Measurements from ENCODE around the gene SPDYE5. TPM values are rescaled to one million over a fixed set of nuclear protein-coding genes. Genes with fewer than 3 reads are reported as not detected.

Gene SPDYE5
- total RNA-seq, 1 experiment from 2014 or later: 0.16 TPM

GRCh38 chr7:75536491-75536890, 44.4 kb downstream of the SPDYE5 start:
- H3K9me3 Mint-ChIP-seq (ENCODE audit: unreplicated experiment): no peaks in the 10 kb centered on the region
- peaks cover 7% of the 10 kb centered on the region for H3K36me3 Mint-ChIP-seq (ENCODE audit: insufficient read depth, unreplicated experiment)
- POLR2A ChIA-PET: no interaction called here
- intact Hi-C loops (cut with micrococcal nuclease): no loop called here
- no TSS peak for BruUV-seq (replicated peaks)
- H3K4me1 Mint-ChIP-seq (ENCODE audit: insufficient read depth, unreplicated experiment): peaks cover 9% of the 10 kb centered on the region
- CTCF ChIA-PET: interaction anchor here (0.6 kb wide), 2 partner anchors 121 to 1343 kb away, joined by 3 to 5 read pairs; no protein-coding TSS in a partner anchor
- no peak for DNase-seq (ENCODE audit: unreplicated experiment)
- H3K27me3 Mint-ChIP-seq (ENCODE audit: insufficient read depth, unreplicated experiment): no peaks in the 10 kb centered on the region
- no peak overlapping the region for H3K27ac Mint-ChIP-seq (ENCODE audit: low read depth, unreplicated experiment)
- no peak overlapping the region for H3K4me3 Mint-ChIP-seq (ENCODE audit: unreplicated experiment)
- TF ChIP-seq CTCF (IDR thresholded peaks at IDR 0.05; ENCODE audit: unreplicated experiment): no peak

DNA sequence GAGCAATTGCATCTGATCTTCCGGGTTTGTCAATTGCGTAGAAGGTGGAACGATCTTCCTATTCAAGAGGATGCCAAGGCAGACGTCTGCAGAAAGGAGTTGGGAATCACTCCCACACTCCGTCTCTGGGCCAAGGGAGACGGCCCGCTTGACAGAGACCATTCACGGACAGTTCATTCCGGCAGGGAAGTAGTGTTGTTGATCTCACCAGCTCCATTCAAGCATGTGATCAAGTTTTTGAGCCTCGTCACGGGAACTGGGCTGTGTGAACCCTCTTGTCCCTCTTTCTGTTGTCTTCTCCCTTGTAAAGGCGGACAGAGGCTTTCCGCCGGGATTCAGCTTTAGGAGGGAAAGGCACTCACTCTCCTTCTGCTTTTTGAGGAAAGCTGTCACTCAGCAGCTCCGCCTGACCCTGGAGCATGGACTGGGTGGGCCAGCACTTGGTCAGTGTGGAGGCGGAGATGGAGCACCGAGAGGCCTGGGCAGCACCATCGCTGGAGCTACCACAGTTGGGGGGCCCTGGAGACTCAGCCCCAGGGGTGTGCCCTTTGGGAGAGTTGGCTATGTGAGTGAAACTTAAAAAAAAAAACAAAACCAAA, 44.9 kb downstream of the SPDYE5 start:
- BruUV-seq (replicated peaks): no TSS peak
- POLR2A ChIA-PET: no interaction called here
- Mint-ChIP-seq H3K9me3 (ENCODE audit: unreplicated experiment) (no peaks in the 10 kb centered on the region), H3K27me3 (ENCODE audit: insufficient read depth, unreplicated experiment) (no peaks in the 10 kb centered on the region), H3K27ac (ENCODE audit: low read depth, unreplicated experiment) (no peak overlapping the region), H3K36me3 (ENCODE audit: insufficient read depth, unreplicated experiment) (peaks cover 13% of the 10 kb centered on the region), H3K4me3 (ENCODE audit: unreplicated experiment) (no peak overlapping the region), H3K4me1 (ENCODE audit: insufficient read depth, unreplicated experiment) (peaks cover 5% of the 10 kb centered on the region)
- intact Hi-C loops (cut with micrococcal nuclease): no loop called here
- no peak for DNase-seq (ENCODE audit: unreplicated experiment)
- no peak for TF ChIP-seq CTCF (IDR thresholded peaks at IDR 0.05; ENCODE audit: unreplicated experiment)
- CTCF ChIA-PET: interaction anchor here (0.6 kb wide), 1 partner anchor 1344 kb away, joined by 3 read pairs; no protein-coding TSS in a partner anchor

DNA sequence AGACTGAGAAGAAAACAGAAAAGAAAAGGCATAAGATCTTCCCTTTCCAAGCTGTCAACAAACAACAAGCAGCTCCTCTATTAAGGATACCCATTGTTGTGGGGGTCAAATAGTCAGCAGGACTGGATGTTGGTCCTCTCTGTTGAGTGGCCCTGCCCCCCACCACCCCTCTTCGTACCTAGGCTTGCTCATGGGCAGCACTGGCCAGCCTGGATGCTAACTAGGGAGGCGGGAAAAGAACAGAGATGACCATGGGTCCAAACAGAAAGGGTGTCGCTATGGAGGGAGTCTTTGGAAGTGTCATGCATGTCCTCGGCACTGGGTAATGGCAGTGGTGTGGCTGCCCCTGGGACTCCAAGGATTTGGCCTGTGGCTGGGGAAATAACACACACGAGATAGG, 45.6 kb downstream of the SPDYE5 start:
- Mint-ChIP-seq H3K4me1 (ENCODE audit: insufficient read depth, unreplicated experiment) (peaks cover 5% of the 10 kb centered on the region), H3K27ac (ENCODE audit: low read depth, unreplicated experiment) (no peak overlapping the region), H3K36me3 (ENCODE audit: insufficient read depth, unreplicated experiment) (peaks cover 16% of the 10 kb centered on the region), H3K9me3 (ENCODE audit: unreplicated experiment) (no peaks in the 10 kb centered on the region), H3K4me3 (ENCODE audit: unreplicated experiment) (no peak overlapping the region), H3K27me3 (ENCODE audit: insufficient read depth, unreplicated experiment) (no peaks in the 10 kb centered on the region)
- no peak for TF ChIP-seq CTCF (IDR thresholded peaks at IDR 0.05; ENCODE audit: unreplicated experiment)
- BruUV-seq (replicated peaks): no TSS peak
- CTCF ChIA-PET: no interaction called here
- intact Hi-C loops (cut with micrococcal nuclease): no loop called here
- DNase-seq (ENCODE audit: unreplicated experiment): no peak
- POLR2A ChIA-PET: no interaction called here

GRCh38 chr7:75546237-75547015, 54.3 kb downstream of the SPDYE5 start:
- Mint-ChIP-seq H3K27me3 (ENCODE audit: insufficient read depth, unreplicated experiment) (no peaks in the 10 kb centered on the region), H3K27ac (ENCODE audit: low read depth, unreplicated experiment) (no peak overlapping the region), H3K36me3 (ENCODE audit: insufficient read depth, unreplicated experiment) (peaks cover 28% of the 10 kb centered on the region), H3K4me3 (ENCODE audit: unreplicated experiment) (no peak overlapping the region), H3K9me3 (ENCODE audit: unreplicated experiment) (no peaks in the 10 kb centered on the region), H3K4me1 (ENCODE audit: insufficient read depth, unreplicated experiment) (no peaks in the 10 kb centered on the region)
- BruUV-seq (replicated peaks): no TSS peak
- ChIA-PET CTCF (interaction anchor here (0.7 kb wide), 1 partner anchor 516 kb away, joined by 3 read pairs; no protein-coding TSS in a partner anchor), POLR2A (no interaction called here)
- DNase-seq (ENCODE audit: unreplicated experiment): no peak
- TF ChIP-seq CTCF (IDR thresholded peaks at IDR 0.05; ENCODE audit: unreplicated experiment): no peak
- intact Hi-C loops (cut with micrococcal nuclease): no loop called here

Other genes starting within 250 kb of the SPDYE5 start
- gene TRIM73, start 96.7 kb upstream of the SPDYE5 start, total RNA-seq (2022): 1.8 and 3.7 TPM in 2 replicates
- gene POM121C, start 6.0 kb upstream of the SPDYE5 start, total RNA-seq (2022): 41.5 and 42.3 TPM in 2 replicates
- gene HIP1, start 246.6 kb downstream of the SPDYE5 start, total RNA-seq (2022): 11.1 and 12.0 TPM in 2 replicates